Mammary epithelial cell (primary cell): Measurements from ENCODE around the gene LRATD1.

ENCODE experiments used
- EZH2 ChIP-seq: IDR thresholded peaks from 2 replicates; pipeline ENCODE4 v1.6.1; 2012; ENCODE audit warnings: low read length, inconsistent platforms, borderline replicate concordance
- TF ChIP-seq, protein P1 (sequence below), 2 donors: IDR thresholded peaks in 1 of 2; conservative IDR thresholded peaks in 1 of 2; 2 replicates each; pipeline ENCODE4 v1.5.1; 2011 to 2012; ENCODE audit warnings: inconsistent platforms in 2 of 2, low read length in 2 of 2, mild to moderate bottlenecking in 2 of 2, control low read depth in 1 of 2, low read depth in 1 of 2; ENCODE audit not compliant: insufficient read depth in 1 of 2; ENCODE audit errors: extremely low read depth in 1 of 2

DNA sequence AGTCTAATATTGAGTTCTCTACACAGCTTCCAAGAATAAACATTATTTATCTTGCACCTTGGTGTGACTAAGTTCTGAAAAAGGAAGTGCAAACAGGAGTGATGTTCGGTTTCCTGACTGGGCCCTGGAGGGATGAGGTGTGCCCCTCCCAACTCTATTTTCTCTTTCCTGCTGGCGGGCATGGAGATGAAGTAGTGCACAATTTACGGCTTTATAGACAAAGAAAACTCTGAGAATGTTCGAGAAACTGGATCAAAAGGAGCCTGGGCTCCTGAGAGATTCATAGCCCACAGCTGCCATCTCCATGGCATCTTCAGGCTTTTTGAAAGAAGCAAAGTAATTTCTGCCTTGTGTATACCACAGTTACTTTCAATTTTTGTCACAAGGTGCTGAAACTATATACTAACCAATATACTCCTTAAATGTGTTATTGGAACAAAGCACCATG, 22.3 kb downstream of the LRATD1 start:
- TF ChIP-seq, protein P1, sequence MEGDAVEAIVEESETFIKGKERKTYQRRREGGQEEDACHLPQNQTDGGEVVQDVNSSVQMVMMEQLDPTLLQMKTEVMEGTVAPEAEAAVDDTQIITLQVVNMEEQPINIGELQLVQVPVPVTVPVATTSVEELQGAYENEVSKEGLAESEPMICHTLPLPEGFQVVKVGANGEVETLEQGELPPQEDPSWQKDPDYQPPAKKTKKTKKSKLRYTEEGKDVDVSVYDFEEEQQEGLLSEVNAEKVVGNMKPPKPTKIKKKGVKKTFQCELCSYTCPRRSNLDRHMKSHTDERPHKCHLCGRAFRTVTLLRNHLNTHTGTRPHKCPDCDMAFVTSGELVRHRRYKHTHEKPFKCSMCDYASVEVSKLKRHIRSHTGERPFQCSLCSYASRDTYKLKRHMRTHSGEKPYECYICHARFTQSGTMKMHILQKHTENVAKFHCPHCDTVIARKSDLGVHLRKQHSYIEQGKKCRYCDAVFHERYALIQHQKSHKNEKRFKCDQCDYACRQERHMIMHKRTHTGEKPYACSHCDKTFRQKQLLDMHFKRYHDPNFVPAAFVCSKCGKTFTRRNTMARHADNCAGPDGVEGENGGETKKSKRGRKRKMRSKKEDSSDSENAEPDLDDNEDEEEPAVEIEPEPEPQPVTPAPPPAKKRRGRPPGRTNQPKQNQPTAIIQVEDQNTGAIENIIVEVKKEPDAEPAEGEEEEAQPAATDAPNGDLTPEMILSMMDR (conservative IDR thresholded peaks at IDR 0.05 in 1 of 2, IDR thresholded peaks at IDR 0.05 in 1 of 2; ENCODE audit: extremely low read depth in 1 of 2, insufficient read depth in 1 of 2, low read depth in 1 of 2, low read length in 2 of 2), result no peak
- no peak for TF ChIP-seq EZH2
